Tongue (tissue), 2 donors: ENCODE measurements around the gene WWOX. TPM values are rescaled to one million over a fixed set of nuclear protein-coding genes. Genes with fewer than 3 reads are reported as not detected.
"Not testable (repeated sequence)": the region's sequence is repeated elsewhere in the genome, so short reads cannot be mapped to it uniquely, and the experiment has no call there.

ENCODE experiments used
- DNase-seq: peaks from one replicate; pipeline ENCODE4 v3.0.0-alpha.2; 2015
- total RNA-seq: library from RNA; depleted of rRNA; stranded (reverse); fragments of >200 nt; gene quantifications from one replicate; pipeline ENCODE4 v1.2.3, GENCODE V29; 2014

The WWOX gene
- total RNA-seq, 1 donor from 2014 or later, result 60.5 TPM

- no peak for DNase-seq
Observed at GRCh38 chr16:78663690-78664089, 564.2 kb downstream of the WWOX start.

GRCh38 chr16:78664811-78665772, 565.6 kb downstream of the WWOX start:
- DNase-seq, result no peak

- no peak for DNase-seq
Observed at GRCh38 chr16:78666318-78666717, 566.9 kb downstream of the WWOX start.

- no peak for DNase-seq
Observed at GRCh38 chr16:78667675-78668074, 568.2 kb downstream of the WWOX start.

GRCh38 chr16:78668393-78668792, 568.9 kb downstream of the WWOX start:
- no peak for DNase-seq

GRCh38 chr16:78669994-78670393, 570.5 kb downstream of the WWOX start:
- DNase-seq, result peak; percentile 67

GRCh38 chr16:78672779-78673556, 573.5 kb downstream of the WWOX start:
- DNase-seq, result no peak

GRCh38 chr16:78673884-78674283, 574.4 kb downstream of the WWOX start:
- DNase-seq, result no peak

- no peak for DNase-seq
Observed at GRCh38 chr16:78675312-78675711, 575.9 kb downstream of the WWOX start.

- no peak for DNase-seq
Observed at GRCh38 chr16:78675951-78676792, 576.7 kb downstream of the WWOX start.

- peak; percentile 81 for DNase-seq
Observed at GRCh38 chr16:78677181-78677731, 577.8 kb downstream of the WWOX start.

GRCh38 chr16:78679546-78679945, 580.1 kb downstream of the WWOX start:
- DNase-seq, result peak; percentile 37

- peak; percentile 56 for DNase-seq
Observed at GRCh38 chr16:78681743-78682142, 582.3 kb downstream of the WWOX start.

GRCh38 chr16:78684030-78684611, 584.7 kb downstream of the WWOX start:
- DNase-seq, result peak; percentile 87

GRCh38 chr16:78684655-78685375, 585.4 kb downstream of the WWOX start:
- no peak for DNase-seq

- DNase-seq, result no peak
Observed at GRCh38 chr16:78686601-78687000, 587.1 kb downstream of the WWOX start.

- DNase-seq, result peak; percentile 77
Observed at GRCh38 chr16:78689028-78689427, 589.6 kb downstream of the WWOX start.

- no peak for DNase-seq
Observed at GRCh38 chr16:78689536-78689935, 590.1 kb downstream of the WWOX start.

- DNase-seq, result no peak
Observed at GRCh38 chr16:78690510-78690909, 591.1 kb downstream of the WWOX start.

GRCh38 chr16:78691746-78692145, 592.3 kb downstream of the WWOX start:
- DNase-seq, result not testable (repeated sequence)

GRCh38 chr16:78693496-78693895, 594.0 kb downstream of the WWOX start:
- no peak for DNase-seq
